Common myeloid progenitor, CD34-positive (primary cell): Measurements from ENCODE around the gene GCNT2.

ENCODE experiments used
- CTCF ChIA-PET: fragments of 350-600 bp; sonication (Branson Sonifier 250); formaldehyde crosslinking; loops from one replicate; lab custom pipeline; 2021; ENCODE audit warnings: antibody characterized with exemption; lab: Charles Lee
- POLR2A ChIA-PET: fragments of 350-600 bp; sonication (Branson Sonifier 250); formaldehyde crosslinking; loops from one replicate; lab custom pipeline; 2021; ENCODE audit warnings: antibody characterized with exemption; lab: Charles Lee
- DNase-seq, 3 donors: peaks; one replicate each; pipeline versions ENCODE4 v3.0.0 to v3.0.0-alpha.2; 2013
- H3K27ac ChIP-seq, 2 experiments: 1 replicate in 1 of 2; 2 replicates in 1 of 2; pipeline ENCODE4 v1.7.0; 2013; ENCODE audit warnings: inconsistent platforms in 2 of 2, low read length in 2 of 2, mild to moderate bottlenecking in 2 of 2, low read depth in 1 of 2, moderate library complexity in 1 of 2; ENCODE audit not compliant: severe bottlenecking in 2 of 2, insufficient read depth in 1 of 2, poor library complexity in 1 of 2
- H3K27me3 ChIP-seq, 5 experiments: replicated peaks in 2 of 5; 1 replicate in 3 of 5; 2 replicates in 2 of 5; pipeline versions ENCODE4 v1.6.1 to v1.7.0; 2013; ENCODE audit warnings: low read length in 4 of 5, mild to moderate bottlenecking in 2 of 5, moderate library complexity in 2 of 5, inconsistent platforms in 1 of 5; ENCODE audit not compliant: insufficient read depth in 5 of 5, control insufficient read depth in 4 of 5
- H3K36me3 ChIP-seq, 4 experiments: 1 replicate in 2 of 4; 2 replicates in 2 of 4; pipeline versions ENCODE4 v1.6.1 to v1.7.0; 2013; ENCODE audit warnings: low read length in 3 of 4, control low read depth in 1 of 4, mild to moderate bottlenecking in 1 of 4; ENCODE audit not compliant: control insufficient read depth in 4 of 4, insufficient read depth in 4 of 4
- H3K4me1 ChIP-seq, 4 experiments: 1 replicate in 3 of 4; 2 replicates in 1 of 4; pipeline versions ENCODE4 v1.6.1 to v1.7.1; 2013; ENCODE audit warnings: low read length in 3 of 4, mild to moderate bottlenecking in 3 of 4, control low read depth in 1 of 4, inconsistent platforms in 1 of 4, moderate library complexity in 1 of 4; ENCODE audit not compliant: control insufficient read depth in 4 of 4, insufficient read depth in 4 of 4; ENCODE audit errors: control extremely low read depth in 1 of 4
- H3K4me3 ChIP-seq, 7 experiments: 1 replicate in 4 of 7; 2 replicates in 3 of 7; pipeline versions ENCODE4 v1.5.1 to v1.7.0; 2013; ENCODE audit warnings: mild to moderate bottlenecking in 7 of 7, low read length in 6 of 7, moderate library complexity in 6 of 7, inconsistent platforms in 2 of 7, low read depth in 2 of 7, control low read depth in 1 of 7; ENCODE audit not compliant: insufficient read depth in 4 of 7, control insufficient read depth in 1 of 7; ENCODE audit errors: extremely low read depth in 1 of 7
- H3K9me3 ChIP-seq, 5 experiments: 1 replicate in 4 of 5; 2 replicates in 1 of 5; pipeline versions ENCODE4 v1.6.1 to v1.7.1; 2013; ENCODE audit warnings: low read length in 4 of 5, mild to moderate bottlenecking in 2 of 5, inconsistent platforms in 1 of 5, low read depth in 1 of 5, moderate library complexity in 1 of 5; ENCODE audit not compliant: control insufficient read depth in 4 of 5, insufficient read depth in 2 of 5; ENCODE audit errors: control extremely low read depth in 1 of 5
- WGBS: methylation state at CpG from one replicate; pipeline ENCODE4 v1.1.5; 2013; ENCODE audit not compliant: insufficient coverage; 5-methylcytosine and 5-hydroxymethylcytosine counted together

The GCNT2 gene

GRCh38 chr6:10559522-10560152 lies 38.5 kb downstream of the GCNT2 start:
- POLR2A ChIA-PET = no interaction called here
- H3K27ac ChIP-seq = no peak overlapping the region
- peaks cover 4 to 37% (median 17%) of the 10 kb centered on the region in 4 experiments for H3K36me3 ChIP-seq
- DNase-seq = no peak
- no peak overlapping the region for H3K4me3 ChIP-seq
- no peaks in the 10 kb centered on the region for H3K27me3 ChIP-seq
- H3K4me1 ChIP-seq = peaks cover 0 to 10% (median 3%) of the 10 kb centered on the region in 4 experiments
- no peaks in the 10 kb centered on the region for H3K9me3 ChIP-seq
- 93% methylated on average over 6 of the region's 9 CpGs for WGBS
- CTCF ChIA-PET = interaction anchor here (0.9 to 1.8 kb wide), 3 partner anchors 9 to 49 kb away, joined by 3 to 4 read pairs (median 3); no protein-coding TSS in a partner anchor

DNA sequence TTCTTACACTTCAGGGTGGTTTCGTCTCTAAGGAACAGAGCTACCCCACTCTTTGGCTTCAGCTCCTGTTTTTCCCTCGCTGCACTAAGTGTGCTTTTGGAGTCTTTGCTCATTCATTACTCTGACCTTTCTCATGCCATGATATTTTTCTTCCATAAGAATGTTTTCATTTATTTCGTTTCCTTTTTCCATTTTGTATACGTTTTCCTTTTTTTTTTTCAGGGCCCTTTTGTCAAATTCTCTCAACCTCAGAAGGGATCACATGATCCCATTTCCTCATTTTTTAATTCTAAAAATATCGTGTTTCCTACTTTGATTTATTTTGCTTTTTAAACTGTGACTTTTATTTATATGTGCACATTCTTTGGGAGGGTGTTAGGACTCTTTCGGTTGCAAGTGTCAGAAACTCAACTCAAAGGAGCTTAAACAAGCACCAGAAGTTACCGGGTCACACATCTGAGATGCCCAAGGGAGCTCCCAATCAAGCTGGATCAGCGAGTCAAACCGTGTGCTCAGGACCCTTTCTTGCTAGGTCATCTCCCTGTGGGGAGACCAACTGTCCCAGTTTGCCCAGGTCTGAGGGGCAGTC lies 40.6 kb downstream of the GCNT2 start:
- peaks cover 0 to 8% (median 3%) of the 10 kb centered on the region in 4 experiments for H3K4me1 ChIP-seq
- no peak for DNase-seq
- no peaks in the 10 kb centered on the region for H3K9me3 ChIP-seq
- 63% methylated on average over 7 of the region's 9 CpGs for WGBS
- peaks cover 4 to 32% (median 14%) of the 10 kb centered on the region in 4 experiments for H3K36me3 ChIP-seq
- no peak overlapping the region for H3K4me3 ChIP-seq
- POLR2A ChIA-PET = no interaction called here
- H3K27me3 ChIP-seq = no peaks in the 10 kb centered on the region
- CTCF ChIA-PET = interaction anchor here (0.6 to 1.1 kb wide), 3 partner anchors 11 to 52 kb away, joined by 3 read pairs; no protein-coding TSS in a partner anchor
- no peak overlapping the region for H3K27ac ChIP-seq

GRCh38 chr6:10564975-10565673 lies 44.0 kb downstream of the GCNT2 start:
- no peaks in the 10 kb centered on the region for H3K27me3 ChIP-seq
- CTCF ChIA-PET = interaction anchor here (1.0 kb wide), 1 partner anchor 53 kb away, joined by 3 read pairs; no protein-coding TSS in a partner anchor
- no peak for DNase-seq
- peaks cover 0 to 8% (median 3%) of the 10 kb centered on the region in 4 experiments for H3K4me1 ChIP-seq
- H3K27ac ChIP-seq = no peak overlapping the region
- H3K9me3 ChIP-seq = no peaks in the 10 kb centered on the region
- 99% methylated on average over 12 of the region's 13 CpGs for WGBS
- peaks cover 0 to 8% (median 2%) of the 10 kb centered on the region in 4 experiments for H3K36me3 ChIP-seq
- POLR2A ChIA-PET = no interaction called here
- H3K4me3 ChIP-seq = no peak overlapping the region

DNA sequence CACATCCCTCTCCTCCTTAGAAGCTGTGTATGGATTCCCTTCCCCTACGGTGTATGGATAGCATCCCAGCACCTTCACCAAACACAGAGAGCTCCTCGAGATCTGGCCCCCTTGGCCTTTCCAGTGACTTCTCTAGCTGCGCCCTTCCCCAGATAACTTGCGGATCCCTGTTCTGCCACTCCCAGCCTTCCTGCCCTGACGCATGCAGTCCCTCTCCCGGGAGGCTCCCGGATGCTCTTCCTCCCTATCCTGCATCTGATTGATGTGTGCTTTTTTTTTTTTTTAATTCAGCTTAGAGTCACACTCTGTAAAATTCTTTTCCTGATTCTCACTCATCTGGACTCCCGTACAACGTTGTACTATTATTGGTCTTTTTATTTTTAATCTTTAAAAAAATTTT lies 44.8 kb downstream of the GCNT2 start:
- WGBS = 91% methylated on average over 5 of the region's 9 CpGs
- Histone ChIP-seq H3K27ac (no peak overlapping the region), H3K27me3 (no peaks in the 10 kb centered on the region), H3K36me3 (peaks cover 0 to 8% (median 2%) of the 10 kb centered on the region in 4 experiments), H3K4me1 (peaks cover 0 to 8% (median 3%) of the 10 kb centered on the region in 4 experiments), H3K4me3 (no peak overlapping the region), H3K9me3 (no peaks in the 10 kb centered on the region)
- ChIA-PET CTCF (interaction anchor here (1.0 kb wide), 1 partner anchor 54 kb away, joined by 3 read pairs; no protein-coding TSS in a partner anchor), POLR2A (interaction anchor here (0.6 kb wide), 2 partner anchors 34 to 91 kb away, joined by 3 read pairs; no protein-coding TSS in a partner anchor)
- no peak for DNase-seq

DNA sequence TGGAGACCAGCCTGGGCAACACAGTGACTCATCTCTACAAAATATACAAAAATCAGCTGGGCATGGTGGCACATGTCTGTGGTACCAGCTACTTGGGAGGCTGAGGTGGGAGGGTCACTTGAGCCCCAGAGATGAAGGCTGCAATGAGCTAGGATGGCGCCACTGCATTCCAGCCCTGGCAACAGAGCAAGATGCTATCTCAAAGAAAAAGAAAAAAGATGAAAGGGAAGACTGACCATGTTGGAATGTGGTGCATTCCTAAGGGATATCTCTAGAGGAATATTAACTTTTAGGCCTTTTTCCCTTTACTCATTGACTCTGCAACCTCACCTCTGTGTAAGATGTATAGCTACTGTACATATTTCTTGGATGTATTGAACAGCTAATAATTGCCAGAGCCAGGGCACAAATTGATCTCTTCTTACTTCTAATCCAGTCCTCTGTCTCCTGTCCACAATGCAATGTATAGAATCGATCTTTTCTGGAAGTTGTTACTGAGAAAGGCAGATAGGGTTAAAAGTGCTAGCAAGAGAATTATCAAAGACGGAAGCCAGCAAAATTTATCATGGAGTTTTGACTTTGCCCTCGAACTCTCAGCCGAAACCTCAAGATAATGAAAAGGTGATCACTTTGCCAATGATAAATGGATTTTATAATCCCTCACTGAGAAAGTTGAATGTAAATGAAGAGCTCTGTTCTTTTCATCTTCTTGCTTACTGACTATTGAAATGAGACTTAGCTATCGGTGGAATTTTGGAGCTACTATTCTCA lies 46.3 kb downstream of the GCNT2 start:
- Histone ChIP-seq H3K4me1 (no peaks in the 10 kb centered on the region), H3K4me3 (no peak overlapping the region), H3K27me3 (no peaks in the 10 kb centered on the region), H3K36me3 (peaks cover 0 to 10% (median 2%) of the 10 kb centered on the region in 4 experiments), H3K9me3 (no peaks in the 10 kb centered on the region), H3K27ac (no peak overlapping the region)
- ChIA-PET CTCF (interaction anchor here (0.9 to 1.4 kb wide), 4 partner anchors 12 to 183 kb away, joined by 3 to 4 read pairs (median 3); no protein-coding TSS in a partner anchor), POLR2A (no interaction called here)
- no peak for DNase-seq
- 100% methylated on average over 4 of the region's 6 CpGs for WGBS

- 100% methylated on average over 3 of the region's 5 CpGs for WGBS
- no peaks in the 10 kb centered on the region for H3K27me3 ChIP-seq
- no peaks in the 10 kb centered on the region for H3K9me3 ChIP-seq
- no peak overlapping the region for H3K27ac ChIP-seq
- no peaks in the 10 kb centered on the region for H3K4me1 ChIP-seq
- ChIA-PET POLR2A (no interaction called here), CTCF (interaction anchor here (1.3 to 1.5 kb wide), 3 partner anchors 10 to 27 kb away, joined by 3 to 4 read pairs (median 3); no protein-coding TSS in a partner anchor)
- DNase-seq = no peak
- no peak overlapping the region for H3K4me3 ChIP-seq
- peaks cover 0 to 18% (median 4%) of the 10 kb centered on the region in 4 experiments for H3K36me3 ChIP-seq
These were observed 48.4 kb downstream of the GCNT2 start for GRCh38 chr6:10569392-10570127.
